ENCODE data around the gene H2BK1. TPM values are rescaled to one million over a fixed set of nuclear protein-coding genes. Genes with fewer than 3 reads are reported as not detected.
A peak's percentile ranks its signal among the peaks of the same experiment; 100 is the strongest.

H2BK1 gene
- total and polyA plus RNA-seq, 11 donors = not detected

DNA sequence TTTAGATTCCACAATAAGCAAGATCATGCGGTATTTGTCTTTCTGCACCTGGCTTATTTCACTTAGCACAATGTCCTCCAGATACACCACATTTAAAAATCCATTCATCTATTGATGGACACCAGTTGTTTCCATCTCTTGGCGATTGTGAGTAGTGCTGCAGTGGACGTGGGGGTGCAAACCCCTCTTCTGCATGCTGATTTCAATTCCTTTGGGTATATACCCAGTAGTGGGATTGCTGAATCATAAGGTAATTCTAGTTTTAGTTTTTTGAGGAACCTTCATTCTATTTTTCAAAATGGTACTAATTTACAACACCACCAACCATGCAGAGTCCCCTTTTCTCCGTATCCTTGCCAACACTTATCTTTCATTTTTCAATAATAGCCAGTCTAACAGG lies 21.2 kb downstream of the H2BK1 start:
- H3K27me3 ChIP-seq = no peaks in the 10 kb centered on the region
- no peaks in the 10 kb centered on the region for H3K9me3 ChIP-seq
- DNase-seq (peak in 1 of 5 donors; percentile 1), ATAC-seq (no peak)
- intact Hi-C loops (cut with DNase I) = no loop called here
- no peak overlapping the region for H3K27ac ChIP-seq
- no peak for TF ChIP-seq CTCF (IDR thresholded peaks at IDR 0.05)
- no peak for TF ChIP-seq POLR2A (IDR thresholded peaks at IDR 0.05)
- H3K4me3 ChIP-seq = no peak overlapping the region
- WGBS, 4 donors = 74 to 82% (median 76%) methylated on average over 4 of the region's 4 CpGs
- peaks cover 0 to 22% (median 0%) of the 10 kb centered on the region in 12 donors for H3K4me1 ChIP-seq
- H3K36me3 ChIP-seq = no peaks in the 10 kb centered on the region

DNA sequence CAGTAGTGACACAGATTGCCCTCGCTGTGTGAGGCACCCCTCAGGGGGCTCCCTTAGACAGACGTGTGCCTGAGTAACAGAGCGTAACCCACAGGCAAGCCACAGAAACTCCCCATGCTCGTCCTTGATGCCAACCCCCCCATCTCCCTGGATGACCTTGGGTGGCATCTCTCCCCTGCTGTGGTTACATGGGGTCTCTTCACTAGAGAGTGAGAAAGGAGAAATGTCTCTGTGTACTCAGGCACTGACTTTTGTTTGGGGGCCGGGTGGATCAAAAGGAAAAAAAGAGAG lies 22.1 kb downstream of the H2BK1 start:
- intact Hi-C loops (cut with DNase I) = no loop called here
- peak overlapping the region; percentile 11 to 96 (median 88) for H3K27ac ChIP-seq

DNA sequence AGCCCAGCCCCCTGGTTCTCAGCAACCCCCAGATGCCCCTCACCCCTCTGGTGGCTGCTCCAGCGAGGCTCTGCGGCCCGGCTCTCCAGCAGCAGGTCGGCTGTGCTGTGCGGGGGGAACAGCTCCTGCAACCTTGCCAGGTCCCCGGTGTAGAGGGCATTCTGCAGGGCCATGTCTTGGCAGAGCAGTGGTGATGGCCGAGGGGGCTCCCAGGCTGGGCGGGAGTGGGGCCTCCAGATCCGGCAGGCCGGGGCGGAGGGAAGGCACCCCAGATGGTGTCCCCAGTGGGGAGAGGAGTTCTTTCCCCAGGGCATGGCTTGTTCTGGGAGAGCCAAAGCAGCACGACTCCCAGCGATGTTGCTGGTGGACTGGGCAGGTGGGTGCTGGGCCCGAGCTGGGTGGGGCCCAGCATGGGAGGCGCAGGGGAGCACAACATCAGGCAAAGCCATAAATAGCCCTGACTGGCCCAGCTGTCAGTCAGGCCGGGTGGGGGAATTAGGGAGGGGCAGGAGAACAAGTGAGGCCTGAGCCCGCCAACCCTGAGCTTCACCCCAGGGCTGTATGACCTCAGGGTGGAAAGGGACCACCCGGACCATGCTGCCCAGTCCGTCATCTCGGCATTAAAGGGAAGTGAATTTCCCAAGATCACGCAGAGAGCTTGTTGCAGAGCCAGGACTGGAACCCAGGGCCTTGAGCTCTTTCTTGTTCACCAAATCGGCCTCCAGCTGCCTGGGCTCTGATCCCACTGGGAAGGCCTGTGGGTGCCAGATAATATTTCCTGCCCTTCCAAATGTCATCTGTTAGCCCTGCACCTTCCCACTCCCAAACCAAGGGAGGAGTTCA lies 22.7 kb downstream of the H2BK1 start:
- TF ChIP-seq CTCF (IDR thresholded peaks at IDR 0.05) (no peak), POLR2A (IDR thresholded peaks at IDR 0.05) (no peak)
- Histone ChIP-seq H3K4me3 (peak overlapping the region; percentile 3 to 52 (median 40)), H3K4me1 (peaks cover 0 to 22% (median 0%) of the 10 kb centered on the region in 12 donors), H3K27ac (peak overlapping the region; percentile 28 to 96 (median 88)), H3K9me3 (no peaks in the 10 kb centered on the region), H3K36me3 (no peaks in the 10 kb centered on the region), H3K27me3 (no peaks in the 10 kb centered on the region)
- intact Hi-C loops (cut with DNase I) = loop anchor here in 1 of 10 donors (2.0 kb wide), 1 partner anchor 45 kb away; the partner anchor contains the start of gene CHPF2
- DNase-seq = peak; percentile 65 to 87 (median 71)
- 49 to 65% (median 54%) methylated on average over 12 to 22 of the region's 22 CpGs for WGBS, 4 donors
- ATAC-seq = peak; percentile 84 to 92 (median 87)

More for the DNA sequence above, 22.1 kb downstream of the H2BK1 start:
- Histone ChIP-seq H3K36me3 (no peaks in the 10 kb centered on the region), H3K27me3 (no peaks in the 10 kb centered on the region), H3K9me3 (no peaks in the 10 kb centered on the region), H3K4me3 (peak overlapping the region in 1 of 12 donors; percentile 51), H3K4me1 (peaks cover 0 to 22% (median 0%) of the 10 kb centered on the region in 12 donors)
- DNase-seq (no peak), ATAC-seq (peak in 2 of 4 donors; percentile 7 to 8)
- 35 to 57% (median 43%) methylated on average over 4 to 5 of the region's 5 CpGs for WGBS, 4 donors
- no peak for TF ChIP-seq CTCF (IDR thresholded peaks at IDR 0.05)
- TF ChIP-seq POLR2A (IDR thresholded peaks at IDR 0.05) = no peak

- Histone ChIP-seq H3K4me3 (peak within 1 kb of the TSS; percentile 23 to 52 (median 40)), H3K9me3 (no peaks in the 10 kb centered on the region), H3K27ac (peak within 1 kb of the TSS; percentile 28 to 96 (median 88)), H3K27me3 (no peaks in the 10 kb centered on the region), H3K4me1 (peaks cover 0 to 22% (median 0%) of the 10 kb centered on the region in 12 donors), H3K36me3 (no peaks in the 10 kb centered on the region)
- intact Hi-C loops (cut with DNase I) = loop anchor here in 1 of 10 donors (2.0 kb wide), 1 partner anchor 46 kb away; the partner anchor contains the start of gene CHPF2
- DNase-seq (peak; percentile 46 to 77 (median 60)), ATAC-seq (peak; percentile 77 to 86 (median 85))
- WGBS, 4 donors = 39 to 57% (median 46%) methylated on average over 17 to 22 of the region's 22 CpGs
- TF ChIP-seq POLR2A (IDR thresholded peaks at IDR 0.05) (no peak), CTCF (IDR thresholded peaks at IDR 0.05) (no peak)
Observed at GRCh38 chr7:151186640-151187408, 23.5 kb downstream of the H2BK1 start, which contains the start of gene ASB10. TSS of gene ASB10 (minus strand) at chr7:151187250. CDS start at chr7:151187130, 120 bp downstream.

Measured in heart left ventricle (tissue), 16 donors.